Stimulated activated CD8-positive, alpha-beta memory T cell treated with anti-CD3 and anti-CD28 coated beads, Interleukin-12 subunit alpha, Interleukin-12 subunit beta, amount 100 ng/mL, for 24 hours (primary cell): ENCODE results near the gene MAPK8IP1.
A peak's percentile ranks its signal among the peaks of the same experiment; 100 is the strongest.
"Not testable (repeated sequence)": the region's sequence is repeated elsewhere in the genome, so short reads cannot be mapped to it uniquely, and the experiment has no call there.

Experiments used
- DNase-seq: peaks from one replicate; pipeline ENCODE4 v3.0.0-alpha.2; 2020; ENCODE audit errors: extremely low read depth

Gene MAPK8IP1

GRCh38 chr11:45890886-45891550 lies 5.6 kb downstream of the MAPK8IP1 start:
- no peak for DNase-seq

- DNase-seq, result no peak
These were observed 7.4 kb downstream of the MAPK8IP1 start for GRCh38 chr11:45892856-45893255.

GRCh38 chr11:45894555-45895247 lies 9.2 kb downstream of the MAPK8IP1 start:
- no peak for DNase-seq

GRCh38 chr11:45895553-45896259 lies 10.3 kb downstream of the MAPK8IP1 start:
- no peak for DNase-seq

GRCh38 chr11:45896422-45896984 lies 11.1 kb downstream of the MAPK8IP1 start:
- no peak for DNase-seq

- DNase-seq, result no peak
These were observed 12.1 kb downstream of the MAPK8IP1 start for GRCh38 chr11:45897556-45897955.

GRCh38 chr11:45899086-45899447 lies 13.6 kb downstream of the MAPK8IP1 start:
- no peak for DNase-seq

- DNase-seq, result peak; percentile 43
These were observed 14.2 kb downstream of the MAPK8IP1 start for GRCh38 chr11:45899448-45900174.

- DNase-seq, result not testable (repeated sequence)
These were observed 14.8 kb downstream of the MAPK8IP1 start for GRCh38 chr11:45900175-45900800.

- no peak for DNase-seq
These were observed 15.6 kb downstream of the MAPK8IP1 start for GRCh38 chr11:45900916-45901617.

GRCh38 chr11:45901626-45902025 lies 16.2 kb downstream of the MAPK8IP1 start:
- no peak for DNase-seq

- no peak for DNase-seq
These were observed 17.3 kb downstream of the MAPK8IP1 start for GRCh38 chr11:45902452-45903380.

- no peak for DNase-seq
These were observed 19.0 kb downstream of the MAPK8IP1 start for GRCh38 chr11:45904309-45904915.

- DNase-seq, result no peak
These were observed 19.6 kb downstream of the MAPK8IP1 start for GRCh38 chr11:45905095-45905494.

GRCh38 chr11:45905576-45905975 lies 20.1 kb downstream of the MAPK8IP1 start:
- DNase-seq, result not testable (repeated sequence)

GRCh38 chr11:45906096-45906682 lies 20.7 kb downstream of the MAPK8IP1 start:
- DNase-seq, result no peak

GRCh38 chr11:45906965-45907611 lies 21.6 kb downstream of the MAPK8IP1 start, which contains the start of gene FREY1:
TSS of gene FREY1 (minus strand) at chr11:45907271. CDS start at chr11:45907245, 26 bp downstream.
- DNase-seq, result no peak

GRCh38 chr11:45907911-45908370 lies 22.5 kb downstream of the MAPK8IP1 start:
- no peak for DNase-seq
